ENCODE results near the gene ZBTB42. TPM values are rescaled to one million over a fixed set of nuclear protein-coding genes. Genes with fewer than 3 reads are reported as not detected.

The ZBTB42 gene
- polyA plus RNA-seq, 10 donors: 4.0 to 7.4 (median 6.2) TPM

GRCh38 chr14:104794099-104794498, 6.8 kb upstream of the ZBTB42 start:
- DNase-seq: peak in 2 of 3 donors; percentile 42 to 72

- DNase-seq: peak in 1 of 3 donors; percentile 65
These were observed 6.3 kb upstream of the ZBTB42 start for GRCh38 chr14:104794631-104794992.

- no peak for DNase-seq
These were observed 5.7 kb upstream of the ZBTB42 start, which contains the start of gene AKT1 for GRCh38 chr14:104794993-104795780. Gene AKT1 (minus strand): TSS chr14:104795748. CDS start chr14:104792643, 3,105 bp downstream.

- peak; percentile 45 to 66 (median 60) for DNase-seq
These were observed 4.9 kb upstream of the ZBTB42 start for GRCh38 chr14:104795781-104796686.

GRCh38 chr14:104796687-104797081, 4.2 kb upstream of the ZBTB42 start:
- DNase-seq: no peak

GRCh38 chr14:104797115-104798044, 3.5 kb upstream of the ZBTB42 start:
- peak in 1 of 3 donors; percentile 83 for DNase-seq

- no peak for DNase-seq
These were observed 2.3 kb upstream of the ZBTB42 start for GRCh38 chr14:104798300-104799243.

- DNase-seq: peak in 1 of 3 donors; percentile 81
These were observed 1.5 kb upstream of the ZBTB42 start for GRCh38 chr14:104799244-104800014.

- DNase-seq: peak; percentile 73 to 90 (median 86)
These were observed 708 bp upstream of the ZBTB42 start for GRCh38 chr14:104800015-104800770.

- no peak for DNase-seq
These were observed 856 bp downstream of the ZBTB42 start for GRCh38 chr14:104801520-104802393.

GRCh38 chr14:104802394-104803184, 1.7 kb downstream of the ZBTB42 start:
- DNase-seq: no peak

GRCh38 chr14:104803280-104803911, 2.5 kb downstream of the ZBTB42 start:
- DNase-seq: no peak

GRCh38 chr14:104803912-104804410, 3.1 kb downstream of the ZBTB42 start:
- no peak for DNase-seq

GRCh38 chr14:104804481-104805325, 3.8 kb downstream of the ZBTB42 start:
- no peak for DNase-seq

- DNase-seq: peak in 2 of 3 donors; percentile 40 to 82
These were observed 4.4 kb downstream of the ZBTB42 start for GRCh38 chr14:104805326-104805678.

Measured in muscle of back (tissue), 11 donors.